ENCODE results near the gene UTP25.

The UTP25 gene

DNA sequence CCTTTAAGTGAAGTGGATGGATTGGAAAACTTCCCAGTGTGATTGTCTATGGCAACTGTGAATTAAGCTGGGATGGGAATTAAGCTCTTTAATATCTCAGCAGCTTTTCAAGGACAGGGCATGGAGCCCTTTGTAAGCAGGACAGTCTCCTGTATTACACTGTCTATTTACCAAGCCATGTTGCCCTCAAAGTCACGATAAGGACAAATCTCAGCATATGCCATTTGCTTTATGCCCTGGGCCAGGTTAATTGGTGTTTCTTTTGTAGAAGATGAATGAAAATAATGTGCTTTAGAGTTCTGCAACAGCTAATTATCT lies 17.6 kb downstream of the UTP25 start:
- H3K4me1 ChIP-seq (ENCODE audit: insufficient read depth, low read length): no peaks in the 10 kb centered on the region
- H3K4me3 ChIP-seq (ENCODE audit: low read length): no peak overlapping the region
- no peaks in the 10 kb centered on the region for H3K9me3 ChIP-seq (ENCODE audit: insufficient read depth, low read depth, low read length)
- H3K36me3 ChIP-seq (ENCODE audit: insufficient read depth, low read depth, low read length): peaks cover 85% of the 10 kb centered on the region
- no peak overlapping the region for H3K9ac ChIP-seq (ENCODE audit: low read depth, low read length)
- no peaks in the 10 kb centered on the region for H3K27me3 ChIP-seq (ENCODE audit: insufficient read depth, low read length)
- no peak overlapping the region for H3K27ac ChIP-seq (ENCODE audit: low read length)

DNA sequence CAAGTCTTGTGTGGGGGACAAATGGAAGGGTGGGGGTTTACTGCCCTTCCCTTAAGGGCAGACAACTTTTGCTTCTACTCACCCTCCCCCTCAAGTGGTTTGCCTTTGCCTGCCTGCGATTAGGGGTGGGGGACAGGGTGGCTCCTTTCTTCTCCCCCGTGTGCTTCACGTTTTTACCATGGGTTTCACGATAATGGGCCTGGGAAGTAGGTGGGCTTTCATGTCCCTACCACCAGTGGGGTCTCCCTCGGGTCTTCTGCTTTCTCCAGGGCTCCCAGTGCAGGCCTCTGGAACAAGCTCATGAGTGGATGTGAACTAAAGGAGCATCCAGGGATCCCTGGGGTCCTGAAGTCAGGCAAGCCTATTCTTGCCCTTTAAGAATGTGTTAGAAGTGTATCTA lies 21.6 kb downstream of the UTP25 start:
- no peak overlapping the region for H3K27ac ChIP-seq (ENCODE audit: low read length)
- no peaks in the 10 kb centered on the region for H3K27me3 ChIP-seq (ENCODE audit: insufficient read depth, low read length)
- H3K36me3 ChIP-seq (ENCODE audit: insufficient read depth, low read depth, low read length): peaks cover 84% of the 10 kb centered on the region

GRCh38 chr1:209850342-209850979 lies 22.7 kb downstream of the UTP25 start:
- Histone ChIP-seq H3K9me3 (ENCODE audit: insufficient read depth, low read depth, low read length) (no peaks in the 10 kb centered on the region), H3K4me1 (ENCODE audit: insufficient read depth, low read length) (no peaks in the 10 kb centered on the region), H3K27me3 (ENCODE audit: insufficient read depth, low read length) (no peaks in the 10 kb centered on the region), H3K36me3 (ENCODE audit: insufficient read depth, low read depth, low read length) (peaks cover 78% of the 10 kb centered on the region), H3K4me3 (ENCODE audit: low read length) (no peak overlapping the region), H3K27ac (ENCODE audit: low read length) (no peak overlapping the region), H3K9ac (ENCODE audit: low read depth, low read length) (no peak overlapping the region)

More for the DNA sequence above, 21.6 kb downstream of the UTP25 start:
- Histone ChIP-seq H3K4me1 (ENCODE audit: insufficient read depth, low read length) (no peaks in the 10 kb centered on the region), H3K9ac (ENCODE audit: low read depth, low read length) (no peak overlapping the region), H3K4me3 (ENCODE audit: low read length) (no peak overlapping the region), H3K9me3 (ENCODE audit: insufficient read depth, low read depth, low read length) (no peaks in the 10 kb centered on the region)

- no peaks in the 10 kb centered on the region for H3K4me1 ChIP-seq (ENCODE audit: insufficient read depth, low read length)
- no peak overlapping the region for H3K9ac ChIP-seq (ENCODE audit: low read depth, low read length)
- H3K4me3 ChIP-seq (ENCODE audit: low read length): no peak overlapping the region
- no peak overlapping the region for H3K27ac ChIP-seq (ENCODE audit: low read length)
- peaks cover 50% of the 10 kb centered on the region for H3K36me3 ChIP-seq (ENCODE audit: insufficient read depth, low read depth, low read length)
- no peaks in the 10 kb centered on the region for H3K9me3 ChIP-seq (ENCODE audit: insufficient read depth, low read depth, low read length)
- H3K27me3 ChIP-seq (ENCODE audit: insufficient read depth, low read length): no peaks in the 10 kb centered on the region
Observed at GRCh38 chr1:209853676-209854075, 25.9 kb downstream of the UTP25 start.

GRCh38 chr1:209854196-209854595 lies 26.4 kb downstream of the UTP25 start:
- peaks cover 46% of the 10 kb centered on the region for H3K36me3 ChIP-seq (ENCODE audit: insufficient read depth, low read depth, low read length)

GRCh38 chr1:209855006-209855405 lies 27.2 kb downstream of the UTP25 start:
- peaks cover 42% of the 10 kb centered on the region for H3K36me3 ChIP-seq (ENCODE audit: insufficient read depth, low read depth, low read length)
- H3K27ac ChIP-seq (ENCODE audit: low read length): no peak overlapping the region
- H3K9me3 ChIP-seq (ENCODE audit: insufficient read depth, low read depth, low read length): no peaks in the 10 kb centered on the region
- H3K4me1 ChIP-seq (ENCODE audit: insufficient read depth, low read length): no peaks in the 10 kb centered on the region
- H3K9ac ChIP-seq (ENCODE audit: low read depth, low read length): no peak overlapping the region
- no peak overlapping the region for H3K4me3 ChIP-seq (ENCODE audit: low read length)
- no peaks in the 10 kb centered on the region for H3K27me3 ChIP-seq (ENCODE audit: insufficient read depth, low read length)

More at GRCh38 chr1:209854196-209854595, 26.4 kb downstream of the UTP25 start:
- Histone ChIP-seq H3K9ac (ENCODE audit: low read depth, low read length) (no peak overlapping the region), H3K4me1 (ENCODE audit: insufficient read depth, low read length) (no peaks in the 10 kb centered on the region), H3K27me3 (ENCODE audit: insufficient read depth, low read length) (no peaks in the 10 kb centered on the region), H3K9me3 (ENCODE audit: insufficient read depth, low read depth, low read length) (no peaks in the 10 kb centered on the region), H3K4me3 (ENCODE audit: low read length) (no peak overlapping the region), H3K27ac (ENCODE audit: low read length) (no peak overlapping the region)

DNA sequence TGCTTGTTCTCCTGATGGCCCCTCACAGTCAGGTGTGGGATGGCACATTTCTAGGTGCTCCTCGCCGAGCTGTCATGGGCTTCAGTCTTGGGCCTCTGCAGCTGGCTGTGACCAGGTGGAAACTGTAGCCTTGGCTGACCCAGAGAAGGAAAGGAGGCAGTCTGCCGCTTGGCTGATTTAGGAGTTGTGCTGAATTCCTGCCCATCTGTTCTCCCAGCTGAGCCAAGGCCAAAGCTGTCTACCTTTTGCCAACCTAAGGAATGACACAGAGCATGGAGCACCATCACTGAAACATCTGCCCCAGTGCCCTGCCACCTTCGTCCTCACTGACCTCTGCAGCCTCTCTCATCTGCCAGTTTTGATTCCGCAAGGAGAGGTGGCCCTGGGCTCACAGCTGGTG lies 27.9 kb downstream of the UTP25 start:
- Histone ChIP-seq H3K9ac (ENCODE audit: low read depth, low read length) (no peak overlapping the region), H3K36me3 (ENCODE audit: insufficient read depth, low read depth, low read length) (peaks cover 39% of the 10 kb centered on the region)

DNA sequence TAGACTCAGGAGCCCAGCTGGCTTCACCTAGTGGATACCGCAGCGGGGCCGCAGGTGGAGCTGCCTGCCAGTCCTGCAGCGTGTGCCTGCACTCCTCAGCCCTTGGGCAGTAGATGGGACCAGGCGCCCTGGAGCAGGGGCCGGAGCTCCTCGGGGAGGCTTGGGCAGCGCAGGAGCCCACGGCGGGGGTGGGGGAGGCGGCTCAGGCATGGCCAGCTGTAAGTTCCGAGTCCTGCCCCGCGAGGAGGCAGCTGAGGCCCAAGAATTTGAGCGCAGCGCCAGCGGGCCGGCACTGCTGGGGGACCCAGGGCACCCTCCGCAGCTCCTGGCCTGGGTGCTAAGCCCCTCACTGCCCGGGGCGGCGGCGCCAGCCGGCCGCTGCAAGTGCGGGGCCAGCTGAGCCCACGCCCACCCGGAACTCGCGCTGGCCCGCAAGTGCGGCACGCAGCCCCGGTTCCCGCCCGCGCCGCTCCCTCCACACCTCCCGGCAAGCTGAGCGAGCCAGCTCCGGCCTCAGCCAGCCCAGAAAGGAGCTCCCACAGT lies 30.9 kb downstream of the UTP25 start:
- H3K9ac ChIP-seq (ENCODE audit: low read depth, low read length): no peak overlapping the region
- H3K4me1 ChIP-seq (ENCODE audit: insufficient read depth, low read length): peaks cover 24% of the 10 kb centered on the region
- H3K36me3 ChIP-seq (ENCODE audit: insufficient read depth, low read depth, low read length): peaks cover 10% of the 10 kb centered on the region
- 0 out of 2 replicates have a peak, but pooled peaks cover 4% of the 10 kb centered on the region for H3K27me3 ChIP-seq (ENCODE audit: insufficient read depth, low read length)
- no peak overlapping the region for H3K27ac ChIP-seq (ENCODE audit: low read length)
- H3K4me3 ChIP-seq (ENCODE audit: low read length): no peak overlapping the region
- H3K9me3 ChIP-seq (ENCODE audit: insufficient read depth, low read depth, low read length): no peaks in the 10 kb centered on the region

More for the DNA sequence above, 27.9 kb downstream of the UTP25 start:
- Histone ChIP-seq H3K9me3 (ENCODE audit: insufficient read depth, low read depth, low read length) (no peaks in the 10 kb centered on the region), H3K4me1 (ENCODE audit: insufficient read depth, low read length) (no peaks in the 10 kb centered on the region; the same call in 1 of the 2 replicates), H3K27ac (ENCODE audit: low read length) (no peak overlapping the region), H3K4me3 (ENCODE audit: low read length) (no peak overlapping the region), H3K27me3 (ENCODE audit: insufficient read depth, low read length) (no peaks in the 10 kb centered on the region)

GRCh38 chr1:209860293-209860881 lies 32.6 kb downstream of the UTP25 start:
- H3K27me3 ChIP-seq (ENCODE audit: insufficient read depth, low read length): 0 out of 2 replicates have a peak, but pooled peaks cover 4% of the 10 kb centered on the region
- H3K9me3 ChIP-seq (ENCODE audit: insufficient read depth, low read depth, low read length): no peaks in the 10 kb centered on the region
- H3K4me1 ChIP-seq (ENCODE audit: insufficient read depth, low read length): peaks cover 28% of the 10 kb centered on the region
- no peak overlapping the region for H3K4me3 ChIP-seq (ENCODE audit: low read length)
- no peaks in the 10 kb centered on the region for H3K36me3 ChIP-seq (ENCODE audit: insufficient read depth, low read depth, low read length)
- H3K9ac ChIP-seq (ENCODE audit: low read depth, low read length): no peak overlapping the region
- H3K27ac ChIP-seq (ENCODE audit: low read length): no peak overlapping the region

- Histone ChIP-seq H3K4me1 (ENCODE audit: insufficient read depth, low read length) (peaks cover 28% of the 10 kb centered on the region), H3K36me3 (ENCODE audit: insufficient read depth, low read depth, low read length) (no peaks in the 10 kb centered on the region), H3K9ac (ENCODE audit: low read depth, low read length) (no peak overlapping the region), H3K27me3 (ENCODE audit: insufficient read depth, low read length) (0 out of 2 replicates have a peak, but pooled peaks cover 4% of the 10 kb centered on the region), H3K9me3 (ENCODE audit: insufficient read depth, low read depth, low read length) (no peaks in the 10 kb centered on the region), H3K4me3 (ENCODE audit: low read length) (no peak overlapping the region), H3K27ac (ENCODE audit: low read length) (no peak overlapping the region)
Observed at GRCh38 chr1:209861242-209861641, 33.5 kb downstream of the UTP25 start.

DNA sequence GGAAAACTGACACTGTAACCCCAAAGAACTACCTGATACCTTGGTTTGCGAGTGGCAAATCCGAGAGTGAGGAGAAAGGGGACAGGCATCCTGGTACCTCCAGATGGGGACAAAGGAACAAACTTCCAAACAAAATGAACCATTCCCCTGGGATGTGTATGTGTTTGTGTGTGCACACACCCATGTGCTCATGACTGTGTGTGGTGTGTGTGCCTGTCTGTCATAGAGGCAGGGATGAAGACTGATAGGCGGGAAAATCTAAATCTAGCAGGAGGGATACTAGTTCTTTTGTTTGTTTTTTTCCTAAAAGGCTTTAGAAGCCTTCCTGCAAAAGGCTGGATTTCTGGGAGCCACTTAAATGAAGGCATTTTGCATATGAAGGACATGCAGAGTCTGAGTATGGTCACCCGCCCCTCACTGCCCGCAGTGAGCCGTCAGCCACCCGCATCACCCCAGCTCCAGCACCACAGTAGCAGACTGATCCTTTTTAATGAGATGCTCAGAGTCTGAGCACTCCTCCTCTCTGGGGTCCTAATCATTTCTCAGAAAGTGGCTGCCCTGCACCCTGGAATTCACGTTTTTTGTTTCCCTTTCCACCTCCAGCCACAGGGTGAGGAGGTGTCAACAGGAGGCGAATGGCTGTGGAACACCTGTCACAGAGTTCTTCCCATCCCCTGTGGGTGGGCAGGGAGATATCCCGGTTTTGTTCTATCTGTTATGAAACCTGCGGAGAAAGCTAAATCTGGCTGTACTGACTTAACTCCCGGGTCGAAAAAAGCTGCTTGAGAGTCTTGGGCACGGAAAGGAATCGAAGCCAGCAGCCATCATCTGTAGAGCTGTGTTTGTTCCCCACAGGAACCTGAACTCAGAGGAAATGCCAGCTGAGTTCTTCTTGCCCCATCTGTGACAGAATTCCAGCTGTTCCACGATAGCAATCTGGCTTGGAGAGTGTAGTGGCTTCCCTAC lies 34.9 kb downstream of the UTP25 start:
- Histone ChIP-seq H3K27me3 (ENCODE audit: insufficient read depth, low read length) (0 out of 2 replicates have a peak, but pooled peaks cover 4% of the 10 kb centered on the region), H3K4me1 (ENCODE audit: insufficient read depth, low read length) (peaks cover 28% of the 10 kb centered on the region), H3K36me3 (ENCODE audit: insufficient read depth, low read depth, low read length) (no peaks in the 10 kb centered on the region), H3K9ac (ENCODE audit: low read depth, low read length) (peak overlapping the region; percentile 50; the same call in 1 of the 2 replicates), H3K4me3 (ENCODE audit: low read length) (peak overlapping the region; percentile 38; the same call in 1 of the 2 replicates), H3K27ac (ENCODE audit: low read length) (no peak overlapping the region), H3K9me3 (ENCODE audit: insufficient read depth, low read depth, low read length) (no peaks in the 10 kb centered on the region)
